Stimulated activated CD4-positive, alpha-beta T cell treated with anti-CD3 and anti-CD28 coated beads, Interleukin-15, amount 100 ng/mL, for 48 hours (primary cell): ENCODE results near the gene EID2B.

Source experiments
- DNase-seq, 2 donors: peaks; one replicate each; pipeline ENCODE4 v3.0.0-alpha.2; 2020; ENCODE audit warnings: low read depth in 2 of 2

Gene EID2B

GRCh38 chr19:39531834-39532232 is 819 bp downstream of the EID2B start:
- no peak for DNase-seq

- no peak for DNase-seq
Measured at GRCh38 chr19:39525205-39525604, 7.4 kb downstream of the EID2B start.

- no peak for DNase-seq
Measured at GRCh38 chr19:39524495-39524894, 8.2 kb downstream of the EID2B start.

- no peak for DNase-seq
Measured at GRCh38 chr19:39520541-39521484, 11.8 kb downstream of the EID2B start.

GRCh38 chr19:39518975-39519374 is 13.7 kb downstream of the EID2B start:
- no peak for DNase-seq

GRCh38 chr19:39518458-39518857 is 14.2 kb downstream of the EID2B start:
- DNase-seq = no peak

- DNase-seq = no peak
Measured at GRCh38 chr19:39517432-39517831, 15.2 kb downstream of the EID2B start.

- no peak for DNase-seq
Measured at GRCh38 chr19:39516270-39516669, 16.4 kb downstream of the EID2B start.

GRCh38 chr19:39515551-39516191 is 17.0 kb downstream of the EID2B start:
- no peak for DNase-seq

GRCh38 chr19:39514840-39515550 is 17.7 kb downstream of the EID2B start, which contains the start of gene SELENOV:
TSS of gene SELENOV (plus strand) at chr19:39515139. CDS start at chr19:39515213, 74 bp downstream.
- no peak for DNase-seq

GRCh38 chr19:39512988-39513387 is 19.7 kb downstream of the EID2B start:
- DNase-seq = no peak

- no peak for DNase-seq
Measured at GRCh38 chr19:39509233-39509632, 23.4 kb downstream of the EID2B start.

GRCh38 chr19:39508629-39509028 is 24.0 kb downstream of the EID2B start:
- DNase-seq = no peak

- no peak for DNase-seq
Measured at GRCh38 chr19:39507715-39508364, 24.8 kb downstream of the EID2B start.

GRCh38 chr19:39506944-39507714 is 25.5 kb downstream of the EID2B start:
- DNase-seq = peak; percentile 24 to 52

- no peak for DNase-seq
Measured at GRCh38 chr19:39506598-39506943, 26.1 kb downstream of the EID2B start.

- DNase-seq = peak; percentile 63 to 77
Measured at GRCh38 chr19:39502640-39503417, 29.8 kb downstream of the EID2B start.

- no peak for DNase-seq
Measured at GRCh38 chr19:39501340-39501739, 31.3 kb downstream of the EID2B start.

GRCh38 chr19:39500543-39500942 is 32.1 kb downstream of the EID2B start:
- no peak for DNase-seq

GRCh38 chr19:39499932-39500331 is 32.7 kb downstream of the EID2B start:
- DNase-seq = no peak
